ENCODE results near the gene MLIP. TPM values are rescaled to one million over a fixed set of nuclear protein-coding genes. Genes with fewer than 3 reads are reported as not detected.

The MLIP gene
- total RNA-seq, 1 experiment from 2014 or later = not detected

GRCh38 chr6:54307439-54307910, 196.2 kb downstream of the MLIP start:
- no peak for DNase-seq (ENCODE audit: low spot score)
- in situ Hi-C loops (cut with HindIII; ENCODE audit: low sequenced_read_pairs) = no loop called here

GRCh38 chr6:54308289-54308985, 197.2 kb downstream of the MLIP start, which contains the start of gene TINAG:
TSS of gene TINAG (plus strand) at chr6:54308441. CDS start at chr6:54308551, 110 bp downstream.
- in situ Hi-C loops (cut with HindIII; ENCODE audit: low sequenced_read_pairs) = no loop called here
- no peak for DNase-seq (ENCODE audit: low spot score)

GRCh38 chr6:54308986-54309315, 197.7 kb downstream of the MLIP start:
- no peak for DNase-seq (ENCODE audit: low spot score)
- in situ Hi-C loops (cut with HindIII; ENCODE audit: low sequenced_read_pairs) = no loop called here

GRCh38 chr6:54310377-54311152, 199.3 kb downstream of the MLIP start:
- in situ Hi-C loops (cut with HindIII; ENCODE audit: low sequenced_read_pairs) = no loop called here
- DNase-seq (ENCODE audit: low spot score) = no peak

GRCh38 chr6:54315656-54316055, 204.4 kb downstream of the MLIP start:
- in situ Hi-C loops (cut with HindIII; ENCODE audit: low sequenced_read_pairs) = no loop called here

More at GRCh38 chr6:54315656-54316055, 204.4 kb downstream of the MLIP start:
- DNase-seq (ENCODE audit: low spot score) = no peak

Other genes starting within 250 kb of the MLIP start
- gene TINAG, start 197.0 kb downstream of the MLIP start, total RNA-seq (2014; rRNA removed; shearing (Covaris generic)) = not detected in 2 replicates

Data from G401 (cell line).